Effector memory CD8-positive, alpha-beta T cell (primary cell): ENCODE data around the gene F7.
"Not testable (repeated sequence)": the region's sequence is repeated elsewhere in the genome, so short reads cannot be mapped to it uniquely, and the experiment has no call there.

Experiments
- ATAC-seq: fragments of 150-1000 bp; cut with Tn5 transposase; replicated peaks from 2 replicates; pipeline ENCODE4 v1.10.0; 2021; ENCODE audit warnings: mild to moderate bottlenecking, moderate library complexity
- DNase-seq, 3 experiments: peaks; one replicate each; pipeline ENCODE4 v3.0.0; 2021
- H3K27ac Mint-ChIP-seq, 2 donors: one replicate each; pipeline ENCODE4 v1.8.0; 2022; ENCODE audit warnings: mild to moderate bottlenecking in 2 of 2, mixed read lengths in 2 of 2, moderate library complexity in 2 of 2
- H3K27me3 Mint-ChIP-seq, 2 donors: one replicate each; pipeline ENCODE4 v1.8.0; 2022; ENCODE audit warnings: mixed read lengths in 2 of 2
- H3K36me3 Mint-ChIP-seq: one replicate; pipeline ENCODE4 v1.8.0; 2022; ENCODE audit warnings: mild to moderate bottlenecking, moderate library complexity, mixed read lengths; ENCODE audit not compliant: insufficient read depth
- H3K4me1 Mint-ChIP-seq, 2 donors: one replicate each; pipeline ENCODE4 v1.8.0; 2022; ENCODE audit warnings: low read depth in 2 of 2, mixed read lengths in 2 of 2
- H3K4me3 Mint-ChIP-seq, 2 donors: one replicate each; pipeline ENCODE4 v1.8.0; 2022; ENCODE audit warnings: mild to moderate bottlenecking in 2 of 2, mixed read lengths in 2 of 2, moderate library complexity in 2 of 2
- H3K9me3 Mint-ChIP-seq, 2 donors: one replicate each; pipeline ENCODE4 v1.8.0; 2022; ENCODE audit warnings: mixed read lengths in 2 of 2

Gene F7

DNA sequence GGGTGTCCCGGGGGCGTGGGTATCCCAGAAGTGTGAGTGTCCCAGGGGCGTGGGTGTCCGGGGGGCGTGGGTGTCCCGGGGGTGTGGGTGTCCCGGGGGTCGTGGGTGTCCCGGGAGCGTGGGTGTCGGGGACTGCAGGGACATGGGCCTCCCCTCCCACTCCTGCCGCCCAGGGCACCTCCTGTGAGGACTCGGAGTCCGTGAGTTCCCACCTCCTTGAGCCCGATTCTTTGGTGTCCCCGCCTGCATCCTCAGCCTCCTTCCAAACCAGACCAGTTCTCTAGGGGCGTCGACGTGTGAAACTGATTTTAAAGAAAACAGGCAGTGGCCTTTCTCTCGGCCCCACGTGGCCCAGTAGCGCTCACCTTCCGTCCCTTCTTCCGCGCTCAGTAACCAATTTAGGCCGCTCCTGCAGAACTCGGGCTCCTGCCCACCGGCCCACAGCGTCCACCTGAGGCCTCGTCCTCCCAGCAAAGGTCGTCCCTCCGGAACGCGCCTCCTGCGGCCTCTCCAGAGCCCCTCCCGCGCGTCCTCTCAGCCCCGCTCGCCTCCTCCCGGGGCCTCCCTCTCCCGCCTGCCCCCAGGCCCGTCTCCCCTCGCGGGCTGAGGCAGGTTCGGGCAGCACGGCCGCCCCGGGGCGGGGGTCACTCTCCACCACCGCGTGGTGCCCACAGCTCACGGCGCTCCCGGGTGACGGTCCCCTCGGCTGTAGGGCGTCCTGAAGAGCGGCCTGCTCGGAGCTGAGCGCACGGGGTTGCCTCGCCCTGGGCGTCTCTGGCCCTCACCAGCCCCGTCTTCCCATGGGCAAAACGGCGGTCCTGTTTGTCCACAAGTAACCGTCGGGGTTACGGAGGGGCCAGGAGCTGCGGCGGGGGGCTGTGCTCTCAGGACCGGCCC lies 3.8 kb downstream of the F7 start:
- no peak for ATAC-seq
- Mint-ChIP-seq H3K27me3 (no peaks in the 10 kb centered on the region), H3K4me1 (peaks cover 0 to 2% of the 10 kb centered on the region in 2 donors), H3K9me3 (no peaks in the 10 kb centered on the region), H3K36me3 (peaks cover 3% of the 10 kb centered on the region), H3K27ac (no peak overlapping the region), H3K4me3 (peak overlapping the region; percentile 66 to 74)
- no peak for DNase-seq

DNA sequence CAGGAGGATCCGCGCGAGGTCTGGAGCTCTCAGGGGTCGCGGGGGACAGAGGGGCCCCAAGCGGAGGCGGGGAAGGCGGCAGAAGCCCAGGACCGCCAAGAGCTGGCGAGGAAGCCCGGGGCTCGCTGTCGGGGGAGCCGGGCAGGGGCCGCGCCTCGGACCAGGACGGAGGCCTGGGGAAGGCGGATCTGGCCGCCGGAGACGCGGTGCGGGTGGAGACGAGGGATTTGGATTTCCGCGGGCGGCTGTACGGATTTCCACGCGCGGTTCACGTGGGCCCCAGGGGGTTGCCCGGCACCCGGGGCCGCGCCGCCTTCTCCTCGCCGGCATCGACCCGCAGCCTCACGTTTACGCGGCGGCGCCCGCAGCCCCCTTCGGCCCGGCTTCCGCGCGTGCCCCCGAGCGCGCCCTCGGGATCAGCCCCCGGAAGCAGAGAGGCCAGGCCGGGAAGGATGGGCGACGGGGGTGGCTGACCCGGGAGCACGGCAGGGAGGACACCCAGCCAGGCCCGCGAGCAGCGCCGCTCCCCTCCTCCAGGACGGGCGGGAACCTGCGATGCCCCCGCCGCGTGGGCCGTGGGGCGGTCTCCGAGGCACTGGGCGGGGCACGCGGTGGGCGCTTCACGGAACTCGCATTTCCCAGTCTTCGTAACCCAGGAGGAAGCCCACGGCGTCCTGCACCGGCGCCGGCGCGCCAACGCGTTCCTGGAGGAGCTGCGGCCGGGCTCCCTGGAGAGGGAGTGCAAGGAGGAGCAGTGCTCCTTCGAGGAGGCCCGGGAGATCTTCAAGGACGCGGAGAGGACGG lies 4.7 kb downstream of the F7 start:
- H3K36me3 Mint-ChIP-seq: peaks cover 3% of the 10 kb centered on the region
- DNase-seq: peak in 1 of 3 experiments; percentile 17
- H3K27ac Mint-ChIP-seq: no peak overlapping the region
- H3K9me3 Mint-ChIP-seq: no peaks in the 10 kb centered on the region
- ATAC-seq: peak; percentile 74
- H3K4me3 Mint-ChIP-seq: peak overlapping the region; percentile 66 to 74
- no peaks in the 10 kb centered on the region for H3K27me3 Mint-ChIP-seq
- peaks cover 0 to 2% of the 10 kb centered on the region in 2 donors for H3K4me1 Mint-ChIP-seq

DNA sequence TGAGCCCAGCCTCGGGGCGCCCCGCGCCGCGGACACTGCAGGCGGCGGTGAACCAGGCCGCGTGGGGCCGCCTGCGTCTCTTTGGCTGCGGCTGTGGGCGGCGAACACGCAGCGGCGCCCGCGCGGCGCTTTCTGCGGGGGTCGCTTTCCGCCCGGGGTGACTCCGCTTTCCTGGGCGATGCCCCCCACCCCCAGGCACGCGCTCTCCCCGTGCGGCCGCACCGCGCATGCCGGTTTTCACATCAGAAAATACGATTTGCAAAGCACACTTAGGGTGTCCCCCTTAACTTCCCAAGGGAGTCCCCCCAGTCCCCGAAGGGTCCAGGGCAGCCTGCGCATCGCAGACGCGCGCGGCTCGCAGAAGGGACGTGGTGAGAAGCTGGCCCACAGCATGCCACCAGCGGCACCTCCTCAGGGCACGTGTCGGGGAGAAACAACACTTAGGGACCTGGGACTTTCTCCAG lies 5.3 kb downstream of the F7 start:
- H3K36me3 Mint-ChIP-seq: peaks cover 3% of the 10 kb centered on the region
- H3K27me3 Mint-ChIP-seq: no peaks in the 10 kb centered on the region
- no peaks in the 10 kb centered on the region for H3K9me3 Mint-ChIP-seq
- peak overlapping the region in 1 of 2 donors; percentile 29 for H3K27ac Mint-ChIP-seq
- peak overlapping the region; percentile 66 to 74 for H3K4me3 Mint-ChIP-seq
- H3K4me1 Mint-ChIP-seq: peaks cover 0 to 2% of the 10 kb centered on the region in 2 donors
- DNase-seq (no peak), ATAC-seq (peak; percentile 53)

DNA sequence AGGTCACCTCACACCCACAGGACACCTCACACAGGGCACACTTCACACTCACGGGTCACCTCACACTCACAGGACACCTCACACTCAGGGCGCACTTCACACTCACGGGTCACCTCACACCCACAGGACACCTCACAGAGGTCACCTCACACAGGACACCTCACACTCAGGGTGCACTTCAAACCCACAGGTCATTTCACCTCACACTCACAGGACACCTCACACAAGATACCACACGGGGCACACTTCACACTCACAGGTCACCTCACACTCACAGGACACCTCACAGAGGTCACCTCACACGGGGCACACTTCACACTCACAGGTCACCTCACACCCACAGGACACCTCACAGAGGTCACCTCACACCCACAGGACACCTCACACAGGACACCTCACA lies 6.2 kb downstream of the F7 start:
- H3K36me3 Mint-ChIP-seq, H3K27me3 Mint-ChIP-seq, H3K4me3 Mint-ChIP-seq, DNase-seq, ATAC-seq, H3K9me3 Mint-ChIP-seq, H3K4me1 Mint-ChIP-seq, H3K27ac Mint-ChIP-seq: not testable (repeated sequence)

DNA sequence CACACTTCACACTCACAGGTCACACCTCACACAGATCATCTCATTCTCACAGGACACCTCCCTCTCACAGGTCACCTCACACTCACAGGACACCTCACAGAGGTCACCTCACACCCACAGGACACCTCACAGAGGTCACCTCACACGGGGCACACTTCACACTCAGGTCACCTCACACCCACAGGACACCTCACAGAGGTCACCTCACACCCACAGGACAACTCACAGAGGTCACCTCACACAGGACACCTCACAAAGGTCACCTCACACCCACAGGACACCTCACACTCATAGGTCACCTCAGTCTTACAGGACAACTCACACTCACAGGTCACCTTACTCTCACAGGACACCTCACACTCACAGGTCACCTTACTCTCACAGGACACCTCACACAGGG lies 6.9 kb downstream of the F7 start:
- not testable (repeated sequence) for H3K9me3 Mint-ChIP-seq, DNase-seq, H3K4me3 Mint-ChIP-seq, H3K4me1 Mint-ChIP-seq, H3K27me3 Mint-ChIP-seq, H3K27ac Mint-ChIP-seq, ATAC-seq, H3K36me3 Mint-ChIP-seq

DNA sequence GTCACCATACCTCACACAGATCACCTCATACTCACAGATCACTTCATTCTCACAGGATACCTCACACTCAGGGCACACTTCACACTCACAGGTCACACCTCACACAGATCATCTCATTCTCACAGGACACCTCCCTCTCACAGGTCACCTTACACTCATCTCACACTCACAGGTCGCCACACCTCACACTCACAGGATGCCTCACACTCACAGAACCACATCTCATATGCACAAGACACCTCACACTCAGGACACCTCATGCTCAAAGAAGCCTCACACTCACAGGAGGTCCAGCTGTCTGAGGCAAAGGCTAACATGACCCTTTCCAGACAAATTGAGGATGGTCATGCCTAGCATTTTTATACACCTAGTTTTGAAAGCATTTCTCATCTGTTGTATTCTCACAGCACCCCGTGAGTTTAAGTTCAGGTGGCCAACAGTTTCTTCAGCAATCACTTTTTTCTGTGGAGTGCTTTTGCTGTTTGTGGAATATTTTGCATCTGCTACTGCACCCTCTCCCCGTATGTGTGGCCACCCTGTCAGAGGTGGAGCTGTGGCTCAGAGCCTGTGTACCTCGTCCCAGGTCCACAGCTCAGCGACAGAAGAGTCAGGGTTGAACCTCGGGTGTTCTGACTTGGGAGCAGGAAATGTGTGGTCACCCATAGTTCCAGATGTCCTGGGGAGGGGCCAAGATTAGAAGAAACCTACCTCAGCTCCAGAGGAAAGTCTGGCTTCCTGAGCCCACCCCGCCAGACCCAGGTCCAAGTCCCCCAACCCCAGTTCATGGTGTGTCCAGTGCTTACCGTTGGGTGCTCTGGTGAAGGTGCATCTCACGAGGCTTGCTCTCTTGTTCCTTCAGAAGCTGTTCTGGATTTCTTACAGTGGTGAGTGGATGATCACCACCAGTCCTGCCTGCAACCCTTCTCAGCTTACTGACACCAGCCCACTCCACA lies 7.6 kb downstream of the F7 start:
- no peak for DNase-seq
- no peak for ATAC-seq

DNA sequence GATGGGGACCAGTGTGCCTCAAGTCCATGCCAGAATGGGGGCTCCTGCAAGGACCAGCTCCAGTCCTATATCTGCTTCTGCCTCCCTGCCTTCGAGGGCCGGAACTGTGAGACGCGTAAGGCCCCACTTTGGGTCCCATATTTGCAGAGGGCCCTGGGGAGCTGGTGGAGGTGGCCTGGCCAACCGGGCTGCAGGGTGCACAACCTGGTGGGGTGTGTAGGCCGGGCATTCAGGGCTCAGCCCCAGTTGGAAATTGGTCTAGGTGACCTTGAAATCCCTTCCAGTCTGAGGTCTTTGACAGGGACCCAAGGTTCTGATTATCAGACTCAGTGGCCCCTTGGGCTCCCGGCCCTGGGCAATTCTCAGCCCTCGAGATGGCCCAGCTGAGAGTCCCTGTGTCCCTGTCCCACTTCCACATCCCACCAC lies 8.3 kb downstream of the F7 start:
- Mint-ChIP-seq H3K27me3 (peaks cover 0 to 8% of the 10 kb centered on the region in 2 donors), H3K36me3 (peaks cover 3% of the 10 kb centered on the region), H3K4me1 (peaks cover 0 to 2% of the 10 kb centered on the region in 2 donors), H3K27ac (no peak overlapping the region), H3K9me3 (no peaks in the 10 kb centered on the region), H3K4me3 (no peak overlapping the region)
- DNase-seq (no peak), ATAC-seq (no peak)

More for the DNA sequence above, 7.6 kb downstream of the F7 start:
- H3K4me1 Mint-ChIP-seq: peaks cover 0 to 2% of the 10 kb centered on the region in 2 donors
- no peak overlapping the region for H3K27ac Mint-ChIP-seq
- no peak overlapping the region for H3K4me3 Mint-ChIP-seq
- H3K27me3 Mint-ChIP-seq: peaks cover 0 to 8% of the 10 kb centered on the region in 2 donors
- peaks cover 3% of the 10 kb centered on the region for H3K36me3 Mint-ChIP-seq
- no peaks in the 10 kb centered on the region for H3K9me3 Mint-ChIP-seq

DNA sequence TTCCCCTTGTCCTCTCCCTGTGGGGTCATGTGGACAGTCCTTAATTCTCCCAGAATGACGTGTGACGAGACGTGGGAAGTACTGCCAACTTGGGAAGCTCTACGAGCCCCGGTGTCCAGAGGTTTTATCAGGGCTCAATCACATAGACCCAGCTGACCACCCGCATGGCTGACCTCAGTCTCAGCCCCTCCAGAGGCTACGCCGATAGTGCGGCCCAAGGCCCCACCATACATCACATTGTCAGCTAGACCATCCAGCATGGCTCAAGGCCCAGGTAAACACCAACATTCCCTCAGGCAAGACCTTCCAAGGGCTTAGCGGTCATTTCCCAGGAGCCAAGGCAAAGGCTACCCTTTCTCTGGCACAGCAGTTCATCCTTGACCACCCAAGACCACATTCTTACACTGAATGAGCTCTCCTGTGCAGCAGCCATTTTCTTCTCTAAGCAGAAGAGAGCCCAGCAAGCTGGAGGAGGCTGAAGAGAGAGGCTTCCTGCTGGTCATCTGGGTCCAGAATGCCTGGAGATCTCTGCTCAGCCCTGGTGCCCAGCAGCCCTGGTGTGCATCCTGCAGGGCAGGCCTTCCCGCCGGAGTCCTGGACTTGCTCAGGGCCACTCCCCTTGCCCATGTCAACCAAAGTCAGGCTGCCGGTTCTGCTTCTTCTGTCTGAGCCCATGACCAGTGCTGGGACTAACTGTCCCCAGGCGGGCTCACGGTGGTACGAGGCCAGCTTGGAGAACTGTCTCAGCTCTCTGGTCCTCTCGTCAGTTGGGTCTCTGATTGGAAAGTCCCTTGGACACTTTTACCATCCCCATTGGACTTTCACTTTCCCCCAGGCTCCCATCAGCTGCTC lies 9.1 kb downstream of the F7 start:
- no peak for DNase-seq
- no peak for ATAC-seq
- no peaks in the 10 kb centered on the region for H3K9me3 Mint-ChIP-seq
- peaks cover 0 to 16% of the 10 kb centered on the region in 2 donors for H3K27me3 Mint-ChIP-seq
- peaks cover 3% of the 10 kb centered on the region for H3K36me3 Mint-ChIP-seq
- no peak overlapping the region for H3K27ac Mint-ChIP-seq
- no peak overlapping the region for H3K4me3 Mint-ChIP-seq
- H3K4me1 Mint-ChIP-seq: peaks cover 0 to 2% of the 10 kb centered on the region in 2 donors

DNA sequence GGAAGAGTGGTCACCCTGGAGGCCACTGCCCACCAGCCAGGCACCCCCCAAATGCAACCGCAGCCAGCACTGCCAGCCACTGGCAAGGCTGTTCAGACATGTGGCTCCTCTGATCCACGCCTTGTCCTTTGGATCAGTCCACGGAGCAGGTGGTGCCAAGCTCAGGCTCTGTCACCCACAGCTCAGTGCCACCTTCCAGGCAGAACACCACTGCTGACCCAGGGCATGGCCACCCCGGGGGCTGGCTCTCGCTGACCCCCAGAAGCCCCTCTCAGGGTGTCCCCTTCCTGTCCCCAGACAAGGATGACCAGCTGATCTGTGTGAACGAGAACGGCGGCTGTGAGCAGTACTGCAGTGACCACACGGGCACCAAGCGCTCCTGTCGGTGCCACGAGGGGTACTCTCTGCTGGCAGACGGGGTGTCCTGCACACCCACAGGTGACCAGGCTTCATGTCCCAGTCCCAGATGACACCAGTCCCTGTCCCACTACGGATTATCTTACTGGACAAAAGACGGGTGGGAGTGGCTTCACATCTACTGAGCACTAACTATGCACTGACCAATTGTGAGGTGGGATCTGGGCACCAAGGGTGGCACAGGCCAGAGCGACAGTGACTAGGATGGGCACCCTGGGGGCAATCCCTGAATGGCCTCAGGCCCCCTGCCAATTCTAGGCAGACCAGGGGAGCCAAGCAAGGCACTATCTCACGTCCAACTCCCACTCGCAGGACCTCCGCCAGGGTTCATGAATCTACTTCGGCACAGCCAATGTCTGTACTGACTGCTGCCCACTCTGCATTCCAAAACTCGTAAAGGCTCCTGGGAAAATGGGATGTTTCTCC lies 10.0 kb downstream of the F7 start:
- ATAC-seq (no peak), DNase-seq (no peak)
- no peak overlapping the region for H3K4me3 Mint-ChIP-seq
- peaks cover 0 to 2% of the 10 kb centered on the region in 2 donors for H3K4me1 Mint-ChIP-seq
- H3K36me3 Mint-ChIP-seq: peaks cover 3% of the 10 kb centered on the region
- H3K9me3 Mint-ChIP-seq: no peaks in the 10 kb centered on the region
- no peak overlapping the region for H3K27ac Mint-ChIP-seq
- peaks cover 0 to 22% of the 10 kb centered on the region in 2 donors for H3K27me3 Mint-ChIP-seq

DNA sequence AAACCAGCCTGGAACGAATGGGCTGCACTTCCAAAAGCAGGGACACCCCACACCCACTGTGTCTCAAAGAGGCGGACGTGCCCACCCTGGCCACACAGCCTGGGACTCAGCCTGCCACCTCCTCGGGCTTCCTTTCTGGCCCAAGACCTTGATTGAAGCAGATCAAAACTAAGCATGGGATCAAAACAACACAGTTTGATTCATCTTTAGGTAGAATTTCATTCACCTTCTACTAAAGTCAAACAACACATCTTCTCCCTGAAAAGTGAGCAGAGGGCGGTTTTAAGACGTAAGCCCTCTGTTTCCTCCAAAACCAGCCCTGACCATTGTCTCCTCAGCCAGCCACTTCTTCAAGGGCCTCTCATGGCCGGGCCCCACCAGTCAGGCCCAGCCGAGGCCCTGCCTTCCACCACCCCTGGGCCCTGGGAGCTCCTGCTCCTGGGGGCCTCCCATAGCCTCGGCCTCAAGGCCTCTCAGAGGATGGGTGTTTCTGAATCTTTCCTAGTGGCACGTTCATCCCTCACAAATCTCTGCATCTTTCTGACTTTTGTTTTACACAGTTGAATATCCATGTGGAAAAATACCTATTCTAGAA lies 10.7 kb downstream of the F7 start:
- Mint-ChIP-seq H3K4me3 (no peak overlapping the region), H3K36me3 (no peaks in the 10 kb centered on the region), H3K27ac (no peak overlapping the region), H3K27me3 (peaks cover 6 to 29% of the 10 kb centered on the region in 2 donors), H3K4me1 (no peaks in the 10 kb centered on the region), H3K9me3 (no peaks in the 10 kb centered on the region)
- no peak for DNase-seq
- no peak for ATAC-seq

DNA sequence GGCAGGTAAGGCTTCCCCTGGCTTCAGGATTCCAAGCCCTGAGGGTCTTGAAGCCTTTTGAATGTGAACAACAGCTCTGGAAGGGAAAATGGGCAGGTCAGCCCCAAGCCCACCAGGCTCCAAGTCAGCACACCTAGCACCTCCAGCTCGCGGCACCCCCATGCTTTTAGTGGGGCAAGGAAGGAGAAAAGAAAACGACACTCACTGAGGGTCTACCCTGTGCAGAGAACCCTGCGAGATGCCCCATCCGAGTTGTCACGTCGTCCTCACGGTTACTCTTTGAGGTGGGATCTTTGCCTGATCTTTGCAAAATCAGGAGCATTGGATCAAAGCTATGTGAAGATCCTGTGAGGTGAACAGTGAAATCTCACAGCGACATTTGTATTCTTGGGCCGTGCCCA lies 11.3 kb downstream of the F7 start:
- Mint-ChIP-seq H3K27ac (no peak overlapping the region), H3K27me3 (peaks cover 6 to 35% of the 10 kb centered on the region in 2 donors), H3K36me3 (no peaks in the 10 kb centered on the region), H3K4me3 (no peak overlapping the region), H3K9me3 (no peaks in the 10 kb centered on the region), H3K4me1 (no peaks in the 10 kb centered on the region)
- no peak for ATAC-seq
- DNase-seq: no peak
